MM.1S (cell line): ENCODE data around the gene CNNM4.

Source experiments
- CTCF ChIP-seq: fragments of 300-600 bp; sonication (generic); IDR thresholded peaks from 2 replicates; pipeline ENCODE4 v1.5.1; 2016; ENCODE audit warnings: antibody characterized with exemption, low read length, mixed read lengths
- EZH2 ChIP-seq: fragments of 300-600 bp; sonication (generic); optimal IDR thresholded peaks from 2 replicates; pipeline ENCODE3; 2017; ENCODE audit warnings: low read depth, mild to moderate bottlenecking, antibody characterized with exemption, low read length, mixed read lengths

GRCh38 chr2:96853321-96853720 lies 92.6 kb downstream of the CNNM4 start:
- TF ChIP-seq EZH2, result no peak
- no peak for TF ChIP-seq CTCF
